NB4 (cell line): ENCODE data around the gene FREM1.

Source experiments
- MAX ChIP-seq: IDR thresholded peaks from 2 replicates; pipeline ENCODE4 v1.6.1; 2011; ENCODE audit warnings: low read depth, low read length
- MYC ChIP-seq: IDR thresholded peaks from 2 replicates; pipeline ENCODE4 v1.6.1; 2011; ENCODE audit warnings: low read depth, low read length
- POLR2A ChIP-seq: IDR thresholded peaks from 2 replicates; pipeline ENCODE4 v1.6.1; 2011; ENCODE audit warnings: mild to moderate bottlenecking; ENCODE audit not compliant: insufficient read length; ENCODE audit errors: extremely low read depth
- TF ChIP-seq, protein P1 (sequence below): IDR thresholded peaks from one replicate; pipeline ENCODE4 v1.5.1; 2012; ENCODE audit warnings: low read depth, low read length

GRCh38 chr9:14693251-14693861 is 216.9 kb downstream of the FREM1 start, which contains the start of gene ZDHHC21:
- TF ChIP-seq, protein P1, sequence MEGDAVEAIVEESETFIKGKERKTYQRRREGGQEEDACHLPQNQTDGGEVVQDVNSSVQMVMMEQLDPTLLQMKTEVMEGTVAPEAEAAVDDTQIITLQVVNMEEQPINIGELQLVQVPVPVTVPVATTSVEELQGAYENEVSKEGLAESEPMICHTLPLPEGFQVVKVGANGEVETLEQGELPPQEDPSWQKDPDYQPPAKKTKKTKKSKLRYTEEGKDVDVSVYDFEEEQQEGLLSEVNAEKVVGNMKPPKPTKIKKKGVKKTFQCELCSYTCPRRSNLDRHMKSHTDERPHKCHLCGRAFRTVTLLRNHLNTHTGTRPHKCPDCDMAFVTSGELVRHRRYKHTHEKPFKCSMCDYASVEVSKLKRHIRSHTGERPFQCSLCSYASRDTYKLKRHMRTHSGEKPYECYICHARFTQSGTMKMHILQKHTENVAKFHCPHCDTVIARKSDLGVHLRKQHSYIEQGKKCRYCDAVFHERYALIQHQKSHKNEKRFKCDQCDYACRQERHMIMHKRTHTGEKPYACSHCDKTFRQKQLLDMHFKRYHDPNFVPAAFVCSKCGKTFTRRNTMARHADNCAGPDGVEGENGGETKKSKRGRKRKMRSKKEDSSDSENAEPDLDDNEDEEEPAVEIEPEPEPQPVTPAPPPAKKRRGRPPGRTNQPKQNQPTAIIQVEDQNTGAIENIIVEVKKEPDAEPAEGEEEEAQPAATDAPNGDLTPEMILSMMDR = no peak
- TF ChIP-seq MAX (no peak; the same call in 1 of the 2 replicates), POLR2A (no peak), MYC (no peak)
